Ishikawa (cell line): ENCODE measurements around the gene CNTNAP5.

Source experiments
- CEBPB ChIP-seq: IDR thresholded peaks from 2 replicates; pipeline ENCODE4 v1.6.1; 2012
- CREB1 ChIP-seq: IDR thresholded peaks from 2 replicates; pipeline ENCODE4 v1.6.1; 2012; ENCODE audit warnings: low read depth
- EGR1 ChIP-seq: IDR thresholded peaks from 2 replicates; pipeline ENCODE4 v1.6.1; 2012
- EP300 ChIP-seq: IDR thresholded peaks from 2 replicates; pipeline ENCODE4 v1.6.1; 2012; ENCODE audit warnings: borderline replicate concordance
- FOXM1 ChIP-seq: IDR thresholded peaks from 2 replicates; pipeline ENCODE4 v1.6.1; 2012; ENCODE audit warnings: low read depth, borderline replicate concordance
- MAX ChIP-seq: IDR thresholded peaks from 2 replicates; pipeline ENCODE4 v1.6.1; 2012
- NFIC ChIP-seq: IDR thresholded peaks from 2 replicates; pipeline ENCODE4 v1.6.1; 2012
- RAD21 ChIP-seq: IDR thresholded peaks from 2 replicates; pipeline ENCODE4 v1.6.1; 2012; ENCODE audit warnings: low read depth
- REST ChIP-seq: IDR thresholded peaks from 2 replicates; pipeline ENCODE4 v1.6.1; 2012; ENCODE audit warnings: low read depth, mild to moderate bottlenecking
- TAF1 ChIP-seq: IDR thresholded peaks from 2 replicates; pipeline ENCODE4 v1.6.1; 2012; ENCODE audit warnings: low read depth, mild to moderate bottlenecking
- TCF12 ChIP-seq: IDR thresholded peaks from 2 replicates; pipeline ENCODE4 v1.6.1; 2012; ENCODE audit warnings: low read depth
- TEAD4 ChIP-seq: IDR thresholded peaks from 2 replicates; pipeline ENCODE4 v1.6.1; 2012
- USF1 ChIP-seq: IDR thresholded peaks from 2 replicates; pipeline ENCODE4 v1.6.1; 2012
- YY1 ChIP-seq: IDR thresholded peaks from 2 replicates; pipeline ENCODE4 v1.6.1; 2012; ENCODE audit warnings: low read depth
- ZBTB7A ChIP-seq: IDR thresholded peaks from 2 replicates; pipeline ENCODE4 v1.6.1; 2012; ENCODE audit warnings: low read depth

The CNTNAP5 gene

GRCh38 chr2:124540805-124541204, 515.7 kb downstream of the CNTNAP5 start:
- TF ChIP-seq EP300 (no peak), YY1 (no peak), USF1 (no peak), TEAD4 (no peak), CREB1 (no peak), MAX (no peak), CEBPB (no peak), RAD21 (no peak), ZBTB7A (no peak), TCF12 (no peak), NFIC (no peak), TAF1 (no peak)

GRCh38 chr2:124542932-124543640, 518.0 kb downstream of the CNTNAP5 start:
- TF ChIP-seq EP300 (no peak), USF1 (no peak), MAX (no peak), NFIC (no peak), YY1 (no peak), TAF1 (no peak), FOXM1 (no peak), TCF12 (no peak), RAD21 (no peak), REST (no peak), TEAD4 (no peak), ZBTB7A (no peak)

- no peak for TF ChIP-seq MAX
- no peak for TF ChIP-seq TEAD4
- TF ChIP-seq YY1, result no peak
- no peak for TF ChIP-seq REST
- TF ChIP-seq NFIC, result no peak
- no peak for TF ChIP-seq CEBPB
- no peak for TF ChIP-seq USF1
- TF ChIP-seq EGR1, result no peak
- no peak for TF ChIP-seq TCF12
- no peak for TF ChIP-seq TAF1
- TF ChIP-seq FOXM1, result no peak
- TF ChIP-seq ZBTB7A, result no peak
- no peak for TF ChIP-seq CREB1
- TF ChIP-seq RAD21, result no peak
- no peak for TF ChIP-seq EP300
Measured at GRCh38 chr2:124547700-124548099, 522.6 kb downstream of the CNTNAP5 start.

GRCh38 chr2:124558277-124558905, 533.3 kb downstream of the CNTNAP5 start:
- no peak for TF ChIP-seq TCF12
- no peak for TF ChIP-seq CREB1
- TF ChIP-seq REST, result no peak
- TF ChIP-seq CEBPB, result no peak
- no peak for TF ChIP-seq FOXM1
- no peak for TF ChIP-seq NFIC
- no peak for TF ChIP-seq MAX
- no peak for TF ChIP-seq EP300
- no peak for TF ChIP-seq TAF1
- TF ChIP-seq ZBTB7A, result no peak
- TF ChIP-seq USF1, result no peak
- TF ChIP-seq EGR1, result no peak
- TF ChIP-seq TEAD4, result no peak
- TF ChIP-seq RAD21, result no peak
- TF ChIP-seq YY1, result no peak
